Astrocyte (in vitro differentiated cells and primary cell): Measurements from ENCODE around the gene KIF21B. TPM values are rescaled to one million over a fixed set of nuclear protein-coding genes. Genes with fewer than 3 reads are reported as not detected.
A peak's percentile ranks its signal among the peaks of the same experiment; 100 is the strongest.

ENCODE experiments used
- DNase-seq: peaks from one replicate; pipeline ENCODE4 v3.0.0-alpha.2; 2010; ENCODE audit warnings: low read depth
- FAIRE-seq: peaks from 2 replicates; lab custom pipeline; 2011; peaks lifted over from hg19 to GRCh38; lab: Jason Lieb, UNC
- H2AFZ ChIP-seq: 2 replicates; pipeline ENCODE4 v1.6.0; 2012; ENCODE audit warnings: low read depth, low read length, inconsistent platforms
- H3K27ac ChIP-seq: 2 replicates; pipeline ENCODE4 v1.5.1; 2011; ENCODE audit warnings: low read depth, low read length, inconsistent platforms
- H3K27me3 ChIP-seq: 2 replicates; pipeline ENCODE4 v1.6.0; 2011; ENCODE audit warnings: low read length, inconsistent platforms; ENCODE audit not compliant: insufficient read depth
- H3K36me3 ChIP-seq: 2 replicates; pipeline ENCODE4 v1.5.1; 2011; ENCODE audit warnings: low read length, inconsistent platforms; ENCODE audit not compliant: insufficient read depth
- H3K4me1 ChIP-seq: 2 replicates; pipeline ENCODE4 v1.5.1; 2011; ENCODE audit warnings: low read length, inconsistent platforms; ENCODE audit not compliant: insufficient read depth
- H3K4me2 ChIP-seq: 2 replicates; pipeline ENCODE4 v1.6.0; 2012; ENCODE audit warnings: low read length, inconsistent platforms
- H3K4me3 ChIP-seq: 2 replicates; pipeline ENCODE4 v1.5.1; 2011; ENCODE audit warnings: low read depth, mild to moderate bottlenecking, low read length, inconsistent platforms; ENCODE audit not compliant: insufficient read depth
- H3K79me2 ChIP-seq: 2 replicates; pipeline ENCODE4 v1.6.0; 2012; ENCODE audit warnings: mild to moderate bottlenecking, low read length, inconsistent platforms; ENCODE audit not compliant: insufficient read depth
- H3K9ac ChIP-seq: 2 replicates; pipeline ENCODE4 v1.6.0; 2012; ENCODE audit warnings: mild to moderate bottlenecking, low read length, inconsistent platforms
- H3K9me3 ChIP-seq: 2 replicates; pipeline ENCODE4 v1.5.1; 2012; ENCODE audit warnings: low read depth, mild to moderate bottlenecking, low read length, inconsistent platforms; ENCODE audit not compliant: insufficient read depth
- H4K20me1 ChIP-seq: 2 replicates; pipeline ENCODE4 v1.6.0; 2012; ENCODE audit warnings: low read length, inconsistent platforms; ENCODE audit not compliant: insufficient read depth
- H3K27ac Mint-ChIP-seq: one replicate; pipeline ENCODE4 v1.8.0; 2021; ENCODE audit warnings: mild to moderate bottlenecking, mixed read lengths; ENCODE audit not compliant: unreplicated experiment
- H3K27me3 Mint-ChIP-seq: one replicate; pipeline ENCODE4 v1.8.0; 2021; ENCODE audit warnings: low read depth, mixed read lengths; ENCODE audit not compliant: unreplicated experiment
- H3K36me3 Mint-ChIP-seq: one replicate; pipeline ENCODE4 v1.8.0; 2021; ENCODE audit warnings: low read depth, mixed read lengths; ENCODE audit not compliant: unreplicated experiment
- H3K4me1 Mint-ChIP-seq: one replicate; pipeline ENCODE4 v1.8.0; 2021; ENCODE audit warnings: low read depth, mixed read lengths; ENCODE audit not compliant: unreplicated experiment
- H3K4me3 Mint-ChIP-seq: one replicate; pipeline ENCODE4 v1.8.0; 2021; ENCODE audit warnings: mild to moderate bottlenecking, moderate library complexity, mixed read lengths; ENCODE audit not compliant: unreplicated experiment
- H3K9me3 Mint-ChIP-seq: one replicate; pipeline ENCODE4 v1.8.0; 2021; ENCODE audit warnings: mild to moderate bottlenecking, mixed read lengths; ENCODE audit not compliant: unreplicated experiment
- CTCF ChIP-seq: IDR thresholded peaks from 2 replicates; pipeline ENCODE4 v1.5.1; 2011; ENCODE audit warnings: low read depth, mild to moderate bottlenecking, inconsistent platforms, low read length, moderate library complexity; ENCODE audit not compliant: insufficient read depth
- EZH2 ChIP-seq: IDR thresholded peaks from 2 replicates; pipeline ENCODE4 v1.6.1; 2012; ENCODE audit warnings: mild to moderate bottlenecking, low read length, inconsistent platforms; ENCODE audit not compliant: insufficient read depth
- total RNA-seq: library from RNA; stranded (reverse); gene quantifications from 2 replicates; pipeline ENCODE4 v1.2.1, GENCODE V29; 2021

Gene KIF21B
- total RNA-seq, 1 donor from 2014 or later: 4.7 TPM

DNA sequence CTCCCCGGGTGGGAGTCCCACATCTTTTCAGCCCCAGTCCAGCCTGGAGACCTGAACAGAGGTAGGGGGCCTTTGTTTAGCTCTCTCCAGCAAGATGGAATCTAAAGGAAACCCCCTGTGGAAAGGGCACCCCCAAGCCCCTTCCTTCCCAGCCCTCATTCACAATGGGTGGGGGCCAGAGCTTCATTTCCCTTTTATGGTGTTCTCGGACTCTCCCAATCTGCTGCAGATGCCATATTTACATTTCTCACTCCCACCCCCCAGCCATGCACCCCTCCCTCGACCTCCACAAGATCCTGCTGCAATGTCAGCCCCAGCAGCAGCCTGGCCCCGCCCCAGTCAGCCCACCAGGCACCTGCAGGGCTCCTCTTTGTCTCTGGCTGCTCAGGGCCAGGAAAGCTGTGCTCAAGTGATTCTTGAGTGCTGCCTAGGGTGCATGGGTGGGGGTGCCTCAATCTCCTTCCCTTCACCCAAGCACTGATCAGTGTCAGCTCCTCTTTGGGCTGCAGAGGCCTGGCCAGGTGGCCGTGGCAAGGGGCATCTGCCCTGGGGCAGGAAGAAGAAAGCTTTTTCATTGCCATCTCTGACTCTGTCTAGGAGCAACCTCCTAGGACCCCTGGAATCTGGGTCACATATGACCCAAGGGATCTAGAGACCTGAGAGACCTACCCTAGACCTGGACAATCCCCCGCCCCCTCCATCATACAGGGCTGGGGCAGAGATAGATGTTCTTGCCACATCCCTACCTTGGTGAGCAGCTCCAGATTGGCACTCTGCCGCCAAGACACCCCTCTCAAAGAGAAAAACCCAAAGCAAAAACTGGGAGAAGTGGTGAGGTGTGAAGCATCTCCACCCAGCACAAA lies 1.7 kb downstream of the KIF21B start:
- H3K27ac ChIP-seq: no peak overlapping the region
- no peaks in the 10 kb centered on the region for H3K36me3 Mint-ChIP-seq
- no peaks in the 10 kb centered on the region for H3K27me3 ChIP-seq
- no peak overlapping the region for H3K9ac ChIP-seq
- H3K9me3 ChIP-seq: no peaks in the 10 kb centered on the region
- H3K79me2 ChIP-seq: no peaks in the 10 kb centered on the region
- TF ChIP-seq CTCF: no peak
- no peak for TF ChIP-seq EZH2
- no peak for DNase-seq
- no peaks in the 10 kb centered on the region for H3K36me3 ChIP-seq
- no peak overlapping the region for H2AFZ ChIP-seq
- FAIRE-seq: no peak
- no peak overlapping the region for H3K27ac Mint-ChIP-seq
- peak overlapping the region; percentile 84 for H3K4me2 ChIP-seq
- H3K27me3 Mint-ChIP-seq: peaks cover 8% of the 10 kb centered on the region
- no peaks in the 10 kb centered on the region for H3K9me3 Mint-ChIP-seq
- peaks cover under 1% of the 10 kb centered on the region for H4K20me1 ChIP-seq
- H3K4me3 ChIP-seq: no peak overlapping the region
- H3K4me3 Mint-ChIP-seq: peak overlapping the region; percentile 88
- H3K4me1 Mint-ChIP-seq: peaks cover 43% of the 10 kb centered on the region
- peaks cover 22% of the 10 kb centered on the region for H3K4me1 ChIP-seq

- no peaks in the 10 kb centered on the region for H3K36me3 Mint-ChIP-seq
- Histone ChIP-seq H3K9ac (no peak overlapping the region), H2AFZ (no peak overlapping the region), H4K20me1 (peaks cover 5% of the 10 kb centered on the region), H3K4me2 (no peak overlapping the region), H3K36me3 (no peaks in the 10 kb centered on the region), H3K27ac (no peak overlapping the region), H3K79me2 (no peaks in the 10 kb centered on the region), H3K4me1 (peaks cover 28% of the 10 kb centered on the region), H3K9me3 (no peaks in the 10 kb centered on the region), H3K27me3 (no peaks in the 10 kb centered on the region), H3K4me3 (no peak overlapping the region)
- H3K27ac Mint-ChIP-seq: no peak overlapping the region
- H3K9me3 Mint-ChIP-seq: no peaks in the 10 kb centered on the region
- H3K27me3 Mint-ChIP-seq: peaks cover 8% of the 10 kb centered on the region
- TF ChIP-seq CTCF (peak; percentile 18), EZH2 (no peak)
- peaks cover 41% of the 10 kb centered on the region for H3K4me1 Mint-ChIP-seq
- H3K4me3 Mint-ChIP-seq: no peak overlapping the region
- DNase-seq (no peak), FAIRE-seq (no peak)
Observed at GRCh38 chr1:201020721-201021629, 2.5 kb downstream of the KIF21B start.
